H1 (cell line): ENCODE measurements around the gene CSF2RB. TPM values are rescaled to one million over a fixed set of nuclear protein-coding genes. Genes with fewer than 3 reads are reported as not detected.

Experiments
- CBX8 ChIP-seq: fragments of 300-800, 300-1000 bp; sonication (generic); IDR thresholded peaks from 2 replicates; pipeline ENCODE4 v1.7.1; 2016; ENCODE audit warnings: low read depth, low read length, borderline replicate concordance
- HDAC6 ChIP-seq: IDR thresholded peaks from one replicate; pipeline ENCODE4 v1.7.1; 2012; ENCODE audit warnings: low read depth, mild to moderate bottlenecking, inconsistent platforms, low read length, moderate library complexity
- SAP30 ChIP-seq: fragments of 300-600 bp; sonication (generic); IDR thresholded peaks from 2 replicates; pipeline ENCODE4 v1.7.1; 2012; ENCODE audit warnings: low read length, moderate library complexity, mild to moderate bottlenecking, inconsistent platforms; ENCODE audit not compliant: insufficient read depth, insufficient replicate concordance
- SIRT6 ChIP-seq: IDR thresholded peaks from one replicate; pipeline ENCODE4 v1.7.1; 2012; ENCODE audit warnings: low read length, inconsistent platforms
- SUZ12 ChIP-seq: fragments of 200-600 bp; sonication (generic); IDR thresholded peaks from 2 replicates; pipeline ENCODE4 v1.6.1; 2012; ENCODE audit warnings: mild to moderate bottlenecking, inconsistent platforms, low read length, moderate library complexity, mixed read lengths
- TEAD4 ChIP-seq: IDR thresholded peaks from 2 replicates; pipeline ENCODE4 v1.6.1; 2012; ENCODE audit warnings: low read depth, low read length, inconsistent platforms, mixed read lengths
- polyA plus RNA-seq, 7 experiments: library from polyadenylated mRNA; depleted of rRNA in 3 of 7; stranded (reverse) in 5 of 7; unstranded in 2 of 7; fragments of >200 nt in 5 of 7; fragments of 200-250 nt in 2 of 7; gene quantifications; 1 replicate in 5 of 7; 2 replicates in 1 of 7; 4 replicates in 1 of 7; pipeline versions ENCODE4 v1.2.1 to v1.2.3, GENCODE V29; 2011 to 2013; ENCODE audit warnings: missing spikeins in 2 of 7, mixed read lengths in 2 of 7
- total RNA-seq: library from RNA; stranded (reverse); fragmentation: NEBNext Ultra II Directional; extraction: Animal tissue kit (Norgen Biotek cat#: 25700); gene quantifications from 2 replicates; pipeline ENCODE4 v1.2.1, GENCODE V29; 2021
- TF ChIP-seq, protein P1 (sequence below): IDR thresholded peaks from 2 replicates; pipeline ENCODE4 v1.6.1; 2011; ENCODE audit warnings: low read depth, mild to moderate bottlenecking, low read length; ENCODE audit not compliant: insufficient read depth
- TF ChIP-seq, protein P2 (sequence below): fragments of 300-600 bp; sonication (generic); IDR thresholded peaks from 2 replicates; pipeline ENCODE4 v1.7.1; 2012; ENCODE audit warnings: low read length, moderate library complexity, mild to moderate bottlenecking, inconsistent platforms; ENCODE audit not compliant: insufficient replicate concordance

The CSF2RB gene
- total and polyA plus RNA-seq, 2 of the 8 experiments (the other 6 are each of a cell fraction or from before 2014, with no cell fraction given), result not detected

DNA sequence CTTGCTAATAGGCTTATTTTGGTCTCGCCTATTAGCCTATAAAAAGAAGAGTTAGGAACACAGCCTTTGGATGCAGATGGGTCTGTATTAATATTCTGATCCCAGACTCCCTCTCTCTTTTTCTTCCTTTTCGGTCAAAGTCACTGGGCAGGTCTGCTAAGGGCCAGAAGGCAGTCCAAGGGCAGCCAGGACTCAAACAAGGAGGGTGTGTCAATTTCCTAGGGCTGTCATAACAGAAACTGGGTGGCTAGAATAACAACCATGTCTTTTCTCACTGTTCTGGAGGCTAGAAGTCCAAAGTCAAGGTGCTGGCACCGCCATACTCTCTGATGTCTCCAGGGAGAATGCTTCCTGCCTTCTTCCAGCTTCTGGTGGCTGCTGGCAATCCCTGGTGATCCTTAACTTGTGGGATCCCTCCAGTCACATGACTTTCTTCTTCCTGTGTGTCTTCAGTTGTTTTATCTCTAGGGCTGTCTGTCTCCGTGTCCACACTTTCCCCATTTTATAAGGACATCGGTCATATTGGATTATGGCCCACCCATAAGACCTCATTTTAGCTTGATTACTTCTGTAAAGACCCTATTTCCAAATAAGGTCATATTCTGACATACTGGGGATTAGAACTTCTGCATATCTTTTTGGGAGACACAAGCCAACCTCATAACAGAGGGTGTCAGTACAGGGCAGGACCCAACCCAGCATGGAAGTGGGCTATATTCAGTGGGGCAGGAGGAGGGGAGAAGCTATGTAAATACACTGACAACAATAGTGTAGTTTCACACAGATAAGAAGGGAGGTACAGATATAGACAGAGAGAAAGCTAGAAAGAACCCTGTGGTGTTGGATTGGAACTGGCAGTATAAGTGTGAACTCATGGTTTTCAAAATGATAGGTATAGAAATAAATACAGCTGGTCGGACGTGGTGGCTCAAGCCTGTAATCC is 5.9 kb upstream of the CSF2RB start (continued):
- TF ChIP-seq TEAD4 (no peak), SIRT6 (no peak), HDAC6 (no peak), CBX8 (no peak), SAP30 (no peak), SUZ12 (no peak)
- TF ChIP-seq, protein P1, sequence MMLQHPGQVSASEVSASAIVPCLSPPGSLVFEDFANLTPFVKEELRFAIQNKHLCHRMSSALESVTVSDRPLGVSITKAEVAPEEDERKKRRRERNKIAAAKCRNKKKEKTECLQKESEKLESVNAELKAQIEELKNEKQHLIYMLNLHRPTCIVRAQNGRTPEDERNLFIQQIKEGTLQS, result no peak
- TF ChIP-seq, protein P2, sequence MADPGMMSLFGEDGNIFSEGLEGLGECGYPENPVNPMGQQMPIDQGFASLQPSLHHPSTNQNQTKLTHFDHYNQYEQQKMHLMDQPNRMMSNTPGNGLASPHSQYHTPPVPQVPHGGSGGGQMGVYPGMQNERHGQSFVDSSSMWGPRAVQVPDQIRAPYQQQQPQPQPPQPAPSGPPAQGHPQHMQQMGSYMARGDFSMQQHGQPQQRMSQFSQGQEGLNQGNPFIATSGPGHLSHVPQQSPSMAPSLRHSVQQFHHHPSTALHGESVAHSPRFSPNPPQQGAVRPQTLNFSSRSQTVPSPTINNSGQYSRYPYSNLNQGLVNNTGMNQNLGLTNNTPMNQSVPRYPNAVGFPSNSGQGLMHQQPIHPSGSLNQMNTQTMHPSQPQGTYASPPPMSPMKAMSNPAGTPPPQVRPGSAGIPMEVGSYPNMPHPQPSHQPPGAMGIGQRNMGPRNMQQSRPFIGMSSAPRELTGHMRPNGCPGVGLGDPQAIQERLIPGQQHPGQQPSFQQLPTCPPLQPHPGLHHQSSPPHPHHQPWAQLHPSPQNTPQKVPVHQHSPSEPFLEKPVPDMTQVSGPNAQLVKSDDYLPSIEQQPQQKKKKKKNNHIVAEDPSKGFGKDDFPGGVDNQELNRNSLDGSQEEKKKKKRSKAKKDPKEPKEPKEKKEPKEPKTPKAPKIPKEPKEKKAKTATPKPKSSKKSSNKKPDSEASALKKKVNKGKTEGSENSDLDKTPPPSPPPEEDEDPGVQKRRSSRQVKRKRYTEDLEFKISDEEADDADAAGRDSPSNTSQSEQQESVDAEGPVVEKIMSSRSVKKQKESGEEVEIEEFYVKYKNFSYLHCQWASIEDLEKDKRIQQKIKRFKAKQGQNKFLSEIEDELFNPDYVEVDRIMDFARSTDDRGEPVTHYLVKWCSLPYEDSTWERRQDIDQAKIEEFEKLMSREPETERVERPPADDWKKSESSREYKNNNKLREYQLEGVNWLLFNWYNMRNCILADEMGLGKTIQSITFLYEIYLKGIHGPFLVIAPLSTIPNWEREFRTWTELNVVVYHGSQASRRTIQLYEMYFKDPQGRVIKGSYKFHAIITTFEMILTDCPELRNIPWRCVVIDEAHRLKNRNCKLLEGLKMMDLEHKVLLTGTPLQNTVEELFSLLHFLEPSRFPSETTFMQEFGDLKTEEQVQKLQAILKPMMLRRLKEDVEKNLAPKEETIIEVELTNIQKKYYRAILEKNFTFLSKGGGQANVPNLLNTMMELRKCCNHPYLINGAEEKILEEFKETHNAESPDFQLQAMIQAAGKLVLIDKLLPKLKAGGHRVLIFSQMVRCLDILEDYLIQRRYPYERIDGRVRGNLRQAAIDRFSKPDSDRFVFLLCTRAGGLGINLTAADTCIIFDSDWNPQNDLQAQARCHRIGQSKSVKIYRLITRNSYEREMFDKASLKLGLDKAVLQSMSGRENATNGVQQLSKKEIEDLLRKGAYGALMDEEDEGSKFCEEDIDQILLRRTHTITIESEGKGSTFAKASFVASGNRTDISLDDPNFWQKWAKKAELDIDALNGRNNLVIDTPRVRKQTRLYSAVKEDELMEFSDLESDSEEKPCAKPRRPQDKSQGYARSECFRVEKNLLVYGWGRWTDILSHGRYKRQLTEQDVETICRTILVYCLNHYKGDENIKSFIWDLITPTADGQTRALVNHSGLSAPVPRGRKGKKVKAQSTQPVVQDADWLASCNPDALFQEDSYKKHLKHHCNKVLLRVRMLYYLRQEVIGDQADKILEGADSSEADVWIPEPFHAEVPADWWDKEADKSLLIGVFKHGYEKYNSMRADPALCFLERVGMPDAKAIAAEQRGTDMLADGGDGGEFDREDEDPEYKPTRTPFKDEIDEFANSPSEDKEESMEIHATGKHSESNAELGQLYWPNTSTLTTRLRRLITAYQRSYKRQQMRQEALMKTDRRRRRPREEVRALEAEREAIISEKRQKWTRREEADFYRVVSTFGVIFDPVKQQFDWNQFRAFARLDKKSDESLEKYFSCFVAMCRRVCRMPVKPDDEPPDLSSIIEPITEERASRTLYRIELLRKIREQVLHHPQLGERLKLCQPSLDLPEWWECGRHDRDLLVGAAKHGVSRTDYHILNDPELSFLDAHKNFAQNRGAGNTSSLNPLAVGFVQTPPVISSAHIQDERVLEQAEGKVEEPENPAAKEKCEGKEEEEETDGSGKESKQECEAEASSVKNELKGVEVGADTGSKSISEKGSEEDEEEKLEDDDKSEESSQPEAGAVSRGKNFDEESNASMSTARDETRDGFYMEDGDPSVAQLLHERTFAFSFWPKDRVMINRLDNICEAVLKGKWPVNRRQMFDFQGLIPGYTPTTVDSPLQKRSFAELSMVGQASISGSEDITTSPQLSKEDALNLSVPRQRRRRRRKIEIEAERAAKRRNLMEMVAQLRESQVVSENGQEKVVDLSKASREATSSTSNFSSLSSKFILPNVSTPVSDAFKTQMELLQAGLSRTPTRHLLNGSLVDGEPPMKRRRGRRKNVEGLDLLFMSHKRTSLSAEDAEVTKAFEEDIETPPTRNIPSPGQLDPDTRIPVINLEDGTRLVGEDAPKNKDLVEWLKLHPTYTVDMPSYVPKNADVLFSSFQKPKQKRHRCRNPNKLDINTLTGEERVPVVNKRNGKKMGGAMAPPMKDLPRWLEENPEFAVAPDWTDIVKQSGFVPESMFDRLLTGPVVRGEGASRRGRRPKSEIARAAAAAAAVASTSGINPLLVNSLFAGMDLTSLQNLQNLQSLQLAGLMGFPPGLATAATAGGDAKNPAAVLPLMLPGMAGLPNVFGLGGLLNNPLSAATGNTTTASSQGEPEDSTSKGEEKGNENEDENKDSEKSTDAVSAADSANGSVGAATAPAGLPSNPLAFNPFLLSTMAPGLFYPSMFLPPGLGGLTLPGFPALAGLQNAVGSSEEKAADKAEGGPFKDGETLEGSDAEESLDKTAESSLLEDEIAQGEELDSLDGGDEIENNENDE, result no peak
